B cell (primary cell): ENCODE measurements around the gene EPB41L4B.

Source experiments
- EZH2 ChIP-seq: IDR thresholded peaks from 2 replicates; pipeline ENCODE4 v1.6.1; 2012; ENCODE audit warnings: borderline replicate concordance, low read depth, mild to moderate bottlenecking, moderate library complexity, low read length; ENCODE audit not compliant: insufficient read depth, poor library complexity, severe bottlenecking
- TF ChIP-seq, protein P1 (sequence below): fragments of 200-600 bp; IDR thresholded peaks from one replicate; pipeline ENCODE4 v1.8.0; 2022; ENCODE audit warnings: antibody characterized with exemption, mild to moderate bottlenecking

DNA sequence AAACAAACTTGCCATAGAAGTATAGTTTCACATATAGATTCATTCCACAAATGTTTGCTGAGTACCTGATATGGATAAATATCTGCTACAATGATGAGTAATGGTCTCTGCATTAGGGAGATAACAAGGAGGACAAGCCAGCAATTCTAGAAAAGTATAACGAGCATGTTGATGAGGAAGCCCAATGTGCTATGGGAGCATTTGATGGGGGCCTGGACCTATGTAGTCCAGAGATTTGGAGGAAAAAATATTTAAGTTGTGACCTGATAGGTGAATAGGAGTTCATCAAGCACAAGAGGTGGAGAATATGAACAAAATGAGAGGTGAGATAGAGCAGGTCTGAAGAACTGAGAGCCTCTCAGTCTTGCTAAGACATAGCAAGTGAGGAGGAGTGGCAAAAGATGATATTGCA lies 186.7 kb downstream of the EPB41L4B start:
- TF ChIP-seq, protein P1, sequence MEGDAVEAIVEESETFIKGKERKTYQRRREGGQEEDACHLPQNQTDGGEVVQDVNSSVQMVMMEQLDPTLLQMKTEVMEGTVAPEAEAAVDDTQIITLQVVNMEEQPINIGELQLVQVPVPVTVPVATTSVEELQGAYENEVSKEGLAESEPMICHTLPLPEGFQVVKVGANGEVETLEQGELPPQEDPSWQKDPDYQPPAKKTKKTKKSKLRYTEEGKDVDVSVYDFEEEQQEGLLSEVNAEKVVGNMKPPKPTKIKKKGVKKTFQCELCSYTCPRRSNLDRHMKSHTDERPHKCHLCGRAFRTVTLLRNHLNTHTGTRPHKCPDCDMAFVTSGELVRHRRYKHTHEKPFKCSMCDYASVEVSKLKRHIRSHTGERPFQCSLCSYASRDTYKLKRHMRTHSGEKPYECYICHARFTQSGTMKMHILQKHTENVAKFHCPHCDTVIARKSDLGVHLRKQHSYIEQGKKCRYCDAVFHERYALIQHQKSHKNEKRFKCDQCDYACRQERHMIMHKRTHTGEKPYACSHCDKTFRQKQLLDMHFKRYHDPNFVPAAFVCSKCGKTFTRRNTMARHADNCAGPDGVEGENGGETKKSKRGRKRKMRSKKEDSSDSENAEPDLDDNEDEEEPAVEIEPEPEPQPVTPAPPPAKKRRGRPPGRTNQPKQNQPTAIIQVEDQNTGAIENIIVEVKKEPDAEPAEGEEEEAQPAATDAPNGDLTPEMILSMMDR, result no peak
- no peak for TF ChIP-seq EZH2
